Mesenchymal stem cell (in vitro differentiated cells and primary cell): Measurements from ENCODE around the gene NCAPH2.
A peak's percentile ranks its signal among the peaks of the same experiment; 100 is the strongest.

Experiments used
- DNase-seq: peaks from one replicate; pipeline ENCODE4 v3.0.0-alpha.2; 2013
- H2AFZ ChIP-seq: one replicate; pipeline ENCODE4 v1.6.1; 2013; ENCODE audit warnings: low read depth, mild to moderate bottlenecking, control low read depth, inconsistent platforms, low read length, moderate library complexity
- H2AK5ac ChIP-seq: 2 replicates; pipeline ENCODE4 v1.6.1; 2013; ENCODE audit warnings: low read length, moderate library complexity, mild to moderate bottlenecking, inconsistent platforms; ENCODE audit not compliant: severe bottlenecking
- H2BK120ac ChIP-seq: one replicate; pipeline ENCODE4 v1.6.1; 2013; ENCODE audit warnings: low read depth, mild to moderate bottlenecking, inconsistent platforms, low read length, moderate library complexity
- H2BK12ac ChIP-seq, 2 experiments: one replicate each; pipeline ENCODE4 v1.6.1; 2013; ENCODE audit warnings: inconsistent platforms in 2 of 2, low read length in 2 of 2, mild to moderate bottlenecking in 2 of 2, moderate library complexity in 2 of 2, control low read depth in 1 of 2
- H2BK15ac ChIP-seq: one replicate; pipeline ENCODE4 v1.6.1; 2013; ENCODE audit warnings: mild to moderate bottlenecking, low read depth, inconsistent platforms; ENCODE audit not compliant: poor library complexity, severe bottlenecking
- H2BK5ac ChIP-seq: 2 replicates; pipeline ENCODE4 v1.6.1; 2013; ENCODE audit warnings: low read depth, mild to moderate bottlenecking, low read length, control low read depth, inconsistent platforms; ENCODE audit not compliant: poor library complexity, severe bottlenecking
- H3K14ac ChIP-seq, 2 experiments: one replicate each; pipeline ENCODE4 v1.6.1; 2013; ENCODE audit warnings: inconsistent platforms in 2 of 2, low read length in 2 of 2, control low read depth in 1 of 2, mild to moderate bottlenecking in 1 of 2, moderate library complexity in 1 of 2
- H3K18ac ChIP-seq, 2 experiments: one replicate each; pipeline ENCODE4 v1.6.1; 2013; ENCODE audit warnings: inconsistent platforms in 2 of 2, low read length in 2 of 2, control low read depth in 1 of 2, low read depth in 1 of 2, mild to moderate bottlenecking in 1 of 2
- H3K23ac ChIP-seq, 2 experiments: one replicate each; pipeline ENCODE4 v1.6.1; 2013; ENCODE audit warnings: inconsistent platforms in 2 of 2, low read length in 2 of 2, mild to moderate bottlenecking in 2 of 2, moderate library complexity in 2 of 2, control low read depth in 1 of 2
- H3K27ac ChIP-seq: 2 replicates; pipeline ENCODE4 v1.5.1; 2013; ENCODE audit warnings: mild to moderate bottlenecking, moderate library complexity, low read length, control low read depth, inconsistent platforms; ENCODE audit not compliant: poor library complexity, severe bottlenecking
- H3K27me3 ChIP-seq, 2 experiments: 2 replicates each; pipeline versions ENCODE4 v1.6.1 to v1.7.0; 2013; ENCODE audit warnings: low read length in 2 of 2, mild to moderate bottlenecking in 2 of 2, moderate library complexity in 2 of 2, control low read depth in 1 of 2, inconsistent platforms in 1 of 2; ENCODE audit not compliant: control insufficient read depth in 1 of 2, insufficient read depth in 1 of 2
- H3K36me3 ChIP-seq, 2 experiments: 2 replicates each; pipeline versions ENCODE4 v1.6.1 to v1.7.0; 2013; ENCODE audit warnings: low read length in 2 of 2, control low read depth in 1 of 2, inconsistent platforms in 1 of 2, low read depth in 1 of 2, mild to moderate bottlenecking in 1 of 2; ENCODE audit not compliant: insufficient read depth in 2 of 2, control insufficient read depth in 1 of 2
- H3K4ac ChIP-seq, 2 experiments: one replicate each; pipeline ENCODE4 v1.6.1; 2013; ENCODE audit warnings: inconsistent platforms in 2 of 2, low read length in 2 of 2, mild to moderate bottlenecking in 2 of 2, moderate library complexity in 2 of 2, control low read depth in 1 of 2, low read depth in 1 of 2
- H3K4me1 ChIP-seq: 2 replicates; pipeline ENCODE4 v1.6.1; 2013; ENCODE audit warnings: low read depth, low read length, control low read depth; ENCODE audit not compliant: control insufficient read depth, insufficient read depth
- H3K4me2 ChIP-seq: 2 replicates; pipeline ENCODE4 v1.6.1; 2013; ENCODE audit warnings: low read length, mild to moderate bottlenecking, inconsistent platforms; ENCODE audit not compliant: poor library complexity, severe bottlenecking
- H3K4me3 ChIP-seq, 2 experiments: 2 replicates each; pipeline versions ENCODE4 v1.5.1 to v1.7.0; 2013; ENCODE audit warnings: low read length in 2 of 2, mild to moderate bottlenecking in 2 of 2, control low read depth in 1 of 2, low read depth in 1 of 2; ENCODE audit not compliant: insufficient read depth in 1 of 2
- H3K79me1 ChIP-seq: replicated peaks from 2 replicates; pipeline ENCODE4 v1.6.1; 2013; ENCODE audit warnings: mild to moderate bottlenecking, control low read depth, low read length, inconsistent platforms; ENCODE audit not compliant: poor library complexity, severe bottlenecking
- H3K9ac ChIP-seq: 2 replicates; pipeline ENCODE4 v1.7.0; 2013; ENCODE audit warnings: mild to moderate bottlenecking, low read length, moderate library complexity
- H3K9me3 ChIP-seq: 2 replicates; pipeline ENCODE4 v1.7.0; 2013; ENCODE audit warnings: mild to moderate bottlenecking, low read length; ENCODE audit not compliant: control insufficient read depth
- H4K8ac ChIP-seq: one replicate; pipeline ENCODE4 v1.6.1; 2013; ENCODE audit warnings: inconsistent platforms, mild to moderate bottlenecking, low read length, moderate library complexity
- H4K91ac ChIP-seq: one replicate; pipeline ENCODE4 v1.6.1; 2013; ENCODE audit warnings: mild to moderate bottlenecking, low read length, inconsistent platforms
- WGBS: methylation state at CpG from one replicate; pipeline ENCODE4 v1.1.7; 2013; ENCODE audit warnings: mixed read lengths; 5-methylcytosine and 5-hydroxymethylcytosine counted together

Gene NCAPH2

GRCh38 chr22:50550395-50550794 lies 42.4 kb downstream of the NCAPH2 start:
- H4K91ac ChIP-seq, result no peak overlapping the region
- H3K27ac ChIP-seq, result no peak overlapping the region
- H2AK5ac ChIP-seq, result no peak overlapping the region
- no peak overlapping the region for H3K18ac ChIP-seq
- no peak for DNase-seq
- H3K79me1 ChIP-seq, result no peaks in the 10 kb centered on the region
- H3K9ac ChIP-seq, result no peak overlapping the region
- no peak overlapping the region for H3K4me3 ChIP-seq
- no peak overlapping the region for H2BK120ac ChIP-seq
- no peak overlapping the region for H3K14ac ChIP-seq
- no peak overlapping the region for H3K4me2 ChIP-seq
- no peaks in the 10 kb centered on the region for H3K36me3 ChIP-seq
- WGBS, result 90% methylated on average over 8 of the region's 8 CpGs
- no peaks in the 10 kb centered on the region for H3K9me3 ChIP-seq
- no peak overlapping the region for H3K23ac ChIP-seq
- no peak overlapping the region for H2BK5ac ChIP-seq
- no peaks in the 10 kb centered on the region for H3K4me1 ChIP-seq
- no peak overlapping the region for H4K8ac ChIP-seq
- no peak overlapping the region for H2BK15ac ChIP-seq
- no peak overlapping the region for H2AFZ ChIP-seq
- H3K27me3 ChIP-seq, result peaks cover 10 to 60% of the 10 kb centered on the region in 2 experiments
- no peak overlapping the region for H3K4ac ChIP-seq
- H2BK12ac ChIP-seq, result no peak overlapping the region

- Histone ChIP-seq H3K4me1 (no peaks in the 10 kb centered on the region), H2AK5ac (no peak overlapping the region), H3K9me3 (no peaks in the 10 kb centered on the region), H3K18ac (no peak overlapping the region), H2BK12ac (no peak overlapping the region), H3K14ac (peak overlapping the region in 1 of 2 experiments; percentile 55), H3K27ac (no peak overlapping the region), H3K79me1 (no peaks in the 10 kb centered on the region), H4K91ac (no peak overlapping the region), H2BK15ac (no peak overlapping the region), H3K36me3 (no peaks in the 10 kb centered on the region), H2AFZ (no peak overlapping the region), H4K8ac (no peak overlapping the region), H3K4ac (no peak overlapping the region), H3K27me3 (peaks cover 12 to 55% of the 10 kb centered on the region in 2 experiments), H2BK120ac (no peak overlapping the region), H3K4me2 (no peak overlapping the region), H3K9ac (no peak overlapping the region), H3K23ac (no peak overlapping the region), H3K4me3 (no peak overlapping the region), H2BK5ac (no peak overlapping the region)
- no peak for DNase-seq
- 93% methylated on average over 11 of the region's 11 CpGs for WGBS
Observed at GRCh38 chr22:50551160-50551752, 43.2 kb downstream of the NCAPH2 start.

- H3K4me3 ChIP-seq, result no peak overlapping the region
- H2BK12ac ChIP-seq, result no peak overlapping the region
- H3K79me1 ChIP-seq, result no peaks in the 10 kb centered on the region
- H3K9ac ChIP-seq, result no peak overlapping the region
- no peak overlapping the region for H3K18ac ChIP-seq
- H3K27ac ChIP-seq, result no peak overlapping the region
- DNase-seq, result no peak
- H2AFZ ChIP-seq, result no peak overlapping the region
- H2AK5ac ChIP-seq, result no peak overlapping the region
- no peak overlapping the region for H3K4ac ChIP-seq
- no peak overlapping the region for H2BK120ac ChIP-seq
- no peaks in the 10 kb centered on the region for H3K4me1 ChIP-seq
- no peak overlapping the region for H2BK5ac ChIP-seq
- no peak overlapping the region for H4K8ac ChIP-seq
- no peaks in the 10 kb centered on the region for H3K9me3 ChIP-seq
- no peak overlapping the region for H3K4me2 ChIP-seq
- no peak overlapping the region for H3K14ac ChIP-seq
- H3K23ac ChIP-seq, result no peak overlapping the region
- no peaks in the 10 kb centered on the region for H3K36me3 ChIP-seq
- H4K91ac ChIP-seq, result no peak overlapping the region
- 78% methylated on average over 8 of the region's 8 CpGs for WGBS
- H2BK15ac ChIP-seq, result no peak overlapping the region
- peaks cover 15 to 48% of the 10 kb centered on the region in 2 experiments for H3K27me3 ChIP-seq
Observed at GRCh38 chr22:50553310-50553709, 45.3 kb downstream of the NCAPH2 start.

- no peak overlapping the region for H3K18ac ChIP-seq
- no peak overlapping the region for H3K27ac ChIP-seq
- no peak overlapping the region for H2BK12ac ChIP-seq
- no peak overlapping the region for H4K8ac ChIP-seq
- no peak overlapping the region for H4K91ac ChIP-seq
- no peak overlapping the region for H3K23ac ChIP-seq
- peaks cover 20 to 29% of the 10 kb centered on the region in 2 experiments for H3K27me3 ChIP-seq
- H2BK5ac ChIP-seq, result no peak overlapping the region
- no peak overlapping the region for H3K4ac ChIP-seq
- DNase-seq, result no peak
- H3K79me1 ChIP-seq, result no peaks in the 10 kb centered on the region
- no peak overlapping the region for H3K4me3 ChIP-seq
- H3K9ac ChIP-seq, result no peak overlapping the region
- no peak overlapping the region for H2AK5ac ChIP-seq
- H3K4me2 ChIP-seq, result no peak overlapping the region
- no peak overlapping the region for H2AFZ ChIP-seq
- 100% methylated on average over 1 of the region's 5 CpGs for WGBS
- no peak overlapping the region for H2BK120ac ChIP-seq
- H3K9me3 ChIP-seq, result no peaks in the 10 kb centered on the region
- no peak overlapping the region for H2BK15ac ChIP-seq
- H3K4me1 ChIP-seq, result no peaks in the 10 kb centered on the region
- no peak overlapping the region for H3K14ac ChIP-seq
- H3K36me3 ChIP-seq, result no peaks in the 10 kb centered on the region
Observed at GRCh38 chr22:50556703-50557102, 48.7 kb downstream of the NCAPH2 start.
